C4-2B (cell line): ENCODE results near the gene DEF6.
"Not testable (repeated sequence)": the region's sequence is repeated elsewhere in the genome, so short reads cannot be mapped to it uniquely, and the experiment has no call there.

Experiments
- ZFX ChIP-seq: fragments of 450-650 bp; IDR thresholded peaks from 2 replicates; pipeline ENCODE4 v1.6.1; 2017
- TF ChIP-seq, protein P1 (sequence below): fragments of 450-650 bp; conservative IDR thresholded peaks from 2 replicates; pipeline ENCODE4 v1.5.1; 2017; ENCODE audit warnings: mild to moderate bottlenecking

DNA sequence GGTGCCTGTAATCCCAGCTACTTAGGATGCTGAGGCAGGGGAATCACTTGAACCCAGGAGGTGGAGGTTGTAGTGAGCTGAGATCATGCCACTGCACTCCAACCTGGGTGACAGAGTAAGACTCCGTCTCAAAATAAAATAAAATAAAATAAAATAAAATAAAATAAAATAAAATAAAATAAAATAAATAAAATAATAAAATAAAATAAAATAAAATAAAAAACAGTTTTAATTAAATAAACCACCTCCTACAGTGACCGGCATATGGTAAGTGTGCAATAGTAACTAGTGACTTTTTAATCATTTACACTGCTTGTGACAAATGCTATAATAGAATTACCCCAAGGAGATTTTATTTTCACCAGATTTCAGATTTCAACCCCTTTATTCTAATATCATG is 10.9 kb downstream of the DEF6 start:
- TF ChIP-seq, protein P1, sequence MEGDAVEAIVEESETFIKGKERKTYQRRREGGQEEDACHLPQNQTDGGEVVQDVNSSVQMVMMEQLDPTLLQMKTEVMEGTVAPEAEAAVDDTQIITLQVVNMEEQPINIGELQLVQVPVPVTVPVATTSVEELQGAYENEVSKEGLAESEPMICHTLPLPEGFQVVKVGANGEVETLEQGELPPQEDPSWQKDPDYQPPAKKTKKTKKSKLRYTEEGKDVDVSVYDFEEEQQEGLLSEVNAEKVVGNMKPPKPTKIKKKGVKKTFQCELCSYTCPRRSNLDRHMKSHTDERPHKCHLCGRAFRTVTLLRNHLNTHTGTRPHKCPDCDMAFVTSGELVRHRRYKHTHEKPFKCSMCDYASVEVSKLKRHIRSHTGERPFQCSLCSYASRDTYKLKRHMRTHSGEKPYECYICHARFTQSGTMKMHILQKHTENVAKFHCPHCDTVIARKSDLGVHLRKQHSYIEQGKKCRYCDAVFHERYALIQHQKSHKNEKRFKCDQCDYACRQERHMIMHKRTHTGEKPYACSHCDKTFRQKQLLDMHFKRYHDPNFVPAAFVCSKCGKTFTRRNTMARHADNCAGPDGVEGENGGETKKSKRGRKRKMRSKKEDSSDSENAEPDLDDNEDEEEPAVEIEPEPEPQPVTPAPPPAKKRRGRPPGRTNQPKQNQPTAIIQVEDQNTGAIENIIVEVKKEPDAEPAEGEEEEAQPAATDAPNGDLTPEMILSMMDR, result not testable (repeated sequence)
- TF ChIP-seq ZFX, result not testable (repeated sequence)
